Measurements from ENCODE around the gene ZC2HC1B. TPM values are rescaled to one million over a fixed set of nuclear protein-coding genes. Genes with fewer than 3 reads are reported as not detected.
A peak's percentile ranks its signal among the peaks of the same experiment; 100 is the strongest.

ZC2HC1B gene
- polyA plus RNA-seq, 3 donors from 2014 or later: not detected

- H3K27ac Mint-ChIP-seq: peak overlapping the region in 1 of 6 donors; percentile 9
Observed at GRCh38 chr6:143965503-143966171, 101.4 kb downstream of the ZC2HC1B start.

GRCh38 chr6:143966312-143966711 is 102.0 kb downstream of the ZC2HC1B start:
- Mint-ChIP-seq H3K4me3 (peak overlapping the region in 1 of 5 donors; percentile 34), H3K27ac (peak overlapping the region in 1 of 6 donors; percentile 9), H3K4me1 (peaks cover 3 to 17% of the 10 kb centered on the region in 2 donors), H3K9me3 (no peaks in the 10 kb centered on the region), H3K36me3 (peaks cover 0 to 4% (median 0%) of the 10 kb centered on the region in 3 donors), H3K27me3 (ENCODE audit: low read depth in 3 of 3) (peaks cover 1 to 3% (median 2%) of the 10 kb centered on the region in 3 donors)
- no peak for DNase-seq

More at GRCh38 chr6:143965503-143966171, 101.4 kb downstream of the ZC2HC1B start:
- Mint-ChIP-seq H3K27me3 (ENCODE audit: low read depth in 3 of 3) (peaks cover 1 to 3% (median 2%) of the 10 kb centered on the region in 3 donors), H3K4me1 (peaks cover 3 to 17% of the 10 kb centered on the region in 2 donors), H3K9me3 (no peaks in the 10 kb centered on the region), H3K4me3 (peak overlapping the region in 1 of 5 donors; percentile 34), H3K36me3 (peaks cover 0 to 4% (median 0%) of the 10 kb centered on the region in 3 donors)
- DNase-seq: no peak

- Mint-ChIP-seq H3K27ac (no peak overlapping the region), H3K9me3 (no peaks in the 10 kb centered on the region), H3K4me1 (peaks cover 3 to 17% of the 10 kb centered on the region in 2 donors), H3K27me3 (ENCODE audit: low read depth in 3 of 3) (peaks cover 1 to 3% (median 2%) of the 10 kb centered on the region in 3 donors), H3K36me3 (peaks cover 0 to 4% (median 0%) of the 10 kb centered on the region in 3 donors), H3K4me3 (no peak overlapping the region)
- no peak for DNase-seq
Observed at GRCh38 chr6:143967706-143968376, 103.6 kb downstream of the ZC2HC1B start.

- H3K4me1 Mint-ChIP-seq: peaks cover 3 to 17% of the 10 kb centered on the region in 2 donors
- H3K36me3 Mint-ChIP-seq: peaks cover 0 to 4% (median 0%) of the 10 kb centered on the region in 3 donors
- H3K9me3 Mint-ChIP-seq: no peaks in the 10 kb centered on the region
- DNase-seq: no peak
- H3K27me3 Mint-ChIP-seq (ENCODE audit: low read depth in 3 of 3): peaks cover 0 to 3% (median 1%) of the 10 kb centered on the region in 3 donors
- no peak overlapping the region for H3K4me3 Mint-ChIP-seq
- no peak overlapping the region for H3K27ac Mint-ChIP-seq
Observed at GRCh38 chr6:143969077-143969476, 104.8 kb downstream of the ZC2HC1B start.

GRCh38 chr6:143970456-143971218 is 106.4 kb downstream of the ZC2HC1B start:
- DNase-seq: no peak
- H3K36me3 Mint-ChIP-seq: no peaks in the 10 kb centered on the region
- H3K9me3 Mint-ChIP-seq: no peaks in the 10 kb centered on the region
- H3K27ac Mint-ChIP-seq: no peak overlapping the region
- peaks cover 0 to 2% (median 1%) of the 10 kb centered on the region in 3 donors for H3K27me3 Mint-ChIP-seq (ENCODE audit: low read depth in 3 of 3)
- no peak overlapping the region for H3K4me3 Mint-ChIP-seq
- peaks cover 2 to 10% of the 10 kb centered on the region in 2 donors for H3K4me1 Mint-ChIP-seq

- H3K4me3 Mint-ChIP-seq: no peak overlapping the region
- H3K4me1 Mint-ChIP-seq: no peaks in the 10 kb centered on the region
- DNase-seq: no peak
- no peaks in the 10 kb centered on the region for H3K36me3 Mint-ChIP-seq
- peaks cover 0 to 2% (median 0%) of the 10 kb centered on the region in 3 donors for H3K27me3 Mint-ChIP-seq (ENCODE audit: low read depth in 3 of 3)
- no peaks in the 10 kb centered on the region for H3K9me3 Mint-ChIP-seq
- no peak overlapping the region for H3K27ac Mint-ChIP-seq
Observed at GRCh38 chr6:143971482-143972205, 107.4 kb downstream of the ZC2HC1B start.

GRCh38 chr6:143973097-143973966 is 109.1 kb downstream of the ZC2HC1B start:
- DNase-seq: no peak
- peaks cover 0 to 2% (median 2%) of the 10 kb centered on the region in 3 donors for H3K27me3 Mint-ChIP-seq (ENCODE audit: low read depth in 3 of 3)
- H3K4me3 Mint-ChIP-seq: no peak overlapping the region
- no peaks in the 10 kb centered on the region for H3K9me3 Mint-ChIP-seq
- no peaks in the 10 kb centered on the region for H3K36me3 Mint-ChIP-seq
- no peaks in the 10 kb centered on the region for H3K4me1 Mint-ChIP-seq
- H3K27ac Mint-ChIP-seq: no peak overlapping the region

- Mint-ChIP-seq H3K9me3 (no peaks in the 10 kb centered on the region), H3K4me3 (no peak overlapping the region), H3K27me3 (ENCODE audit: low read depth in 3 of 3) (peaks cover 0 to 2% (median 0%) of the 10 kb centered on the region in 3 donors), H3K27ac (no peak overlapping the region), H3K36me3 (no peaks in the 10 kb centered on the region), H3K4me1 (no peaks in the 10 kb centered on the region)
- DNase-seq: no peak
Observed at GRCh38 chr6:143974089-143974488, 109.8 kb downstream of the ZC2HC1B start.

- H3K9me3 Mint-ChIP-seq: no peaks in the 10 kb centered on the region
- no peak overlapping the region for H3K27ac Mint-ChIP-seq
- H3K4me3 Mint-ChIP-seq: no peak overlapping the region
Observed at GRCh38 chr6:143976806-143977349, 112.6 kb downstream of the ZC2HC1B start.

GRCh38 chr6:143980921-143981320 is 116.6 kb downstream of the ZC2HC1B start:
- no peaks in the 10 kb centered on the region for H3K9me3 Mint-ChIP-seq
- no peaks in the 10 kb centered on the region for H3K4me1 Mint-ChIP-seq
- DNase-seq: no peak
- no peaks in the 10 kb centered on the region for H3K36me3 Mint-ChIP-seq
- peaks cover 0 to 4% (median 0%) of the 10 kb centered on the region in 3 donors for H3K27me3 Mint-ChIP-seq (ENCODE audit: low read depth in 3 of 3)
- no peak overlapping the region for H3K27ac Mint-ChIP-seq
- no peak overlapping the region for H3K4me3 Mint-ChIP-seq

More at GRCh38 chr6:143976806-143977349, 112.6 kb downstream of the ZC2HC1B start:
- Mint-ChIP-seq H3K27me3 (ENCODE audit: low read depth in 3 of 3) (peaks cover 0 to 4% (median 0%) of the 10 kb centered on the region in 3 donors), H3K4me1 (no peaks in the 10 kb centered on the region), H3K36me3 (no peaks in the 10 kb centered on the region)
- DNase-seq: no peak

- no peak overlapping the region for H3K27ac Mint-ChIP-seq
- no peaks in the 10 kb centered on the region for H3K36me3 Mint-ChIP-seq
- H3K27me3 Mint-ChIP-seq (ENCODE audit: low read depth in 3 of 3): peaks cover 0 to 4% (median under 1%) of the 10 kb centered on the region in 3 donors
- no peaks in the 10 kb centered on the region for H3K9me3 Mint-ChIP-seq
- H3K4me3 Mint-ChIP-seq: no peak overlapping the region
- H3K4me1 Mint-ChIP-seq: no peaks in the 10 kb centered on the region
- no peak for DNase-seq
Observed at GRCh38 chr6:143982968-143983367, 118.7 kb downstream of the ZC2HC1B start.

GRCh38 chr6:143984666-143985065 is 120.4 kb downstream of the ZC2HC1B start:
- H3K27ac Mint-ChIP-seq: no peak overlapping the region
- no peaks in the 10 kb centered on the region for H3K4me1 Mint-ChIP-seq
- no peak overlapping the region for H3K4me3 Mint-ChIP-seq
- peaks cover 0 to 2% (median 0%) of the 10 kb centered on the region in 6 donors for H3K9me3 Mint-ChIP-seq
- DNase-seq: no peak
- H3K27me3 Mint-ChIP-seq (ENCODE audit: low read depth in 3 of 3): peaks cover 0 to 4% (median 2%) of the 10 kb centered on the region in 3 donors
- peaks cover 0 to 3% (median 2%) of the 10 kb centered on the region in 3 donors for H3K36me3 Mint-ChIP-seq
